Measurements from ENCODE around the gene TTC39B.

Gene TTC39B

GRCh38 chr9:15308511-15308910, 1.5 kb upstream of the TTC39B start:
- Mint-ChIP-seq H3K9me3 (peaks cover 3% of the 10 kb centered on the region), H3K4me3 (peak overlapping the region; percentile 98 to 99 (median 98))

GRCh38 chr9:15307523-15307841, 466 bp upstream of the TTC39B start:
- peaks cover 4% of the 10 kb centered on the region for H3K36me3 Mint-ChIP-seq (ENCODE audit: low read depth)
- TF ChIP-seq CTCF (IDR thresholded peaks at IDR 0.05; ENCODE audit: unreplicated experiment in 3 of 3), result no peak
- peaks cover 2% of the 10 kb centered on the region for H3K9me3 Mint-ChIP-seq
- H3K27ac Mint-ChIP-seq, result peak overlapping the region in 1 of 3 experiments; percentile 59
- no peaks in the 10 kb centered on the region for H3K27me3 Mint-ChIP-seq (ENCODE audit: low read depth)
- H3K4me3 Mint-ChIP-seq, result peak overlapping the region; percentile 98 to 99 (median 98)
- peaks cover 14% of the 10 kb centered on the region for H3K4me1 Mint-ChIP-seq

More at GRCh38 chr9:15308511-15308910, 1.5 kb upstream of the TTC39B start:
- H3K27me3 Mint-ChIP-seq (ENCODE audit: low read depth), result no peaks in the 10 kb centered on the region
- peaks cover 14% of the 10 kb centered on the region for H3K4me1 Mint-ChIP-seq
- no peak for TF ChIP-seq CTCF (IDR thresholded peaks at IDR 0.05; ENCODE audit: unreplicated experiment in 3 of 3)
- peaks cover 4% of the 10 kb centered on the region for H3K36me3 Mint-ChIP-seq (ENCODE audit: low read depth)
- no peak overlapping the region for H3K27ac Mint-ChIP-seq

GRCh38 chr9:15306068-15306756, 804 bp downstream of the TTC39B start:
- Mint-ChIP-seq H3K9me3 (no peaks in the 10 kb centered on the region), H3K4me3 (peak overlapping the region; percentile 98 to 99 (median 98)), H3K4me1 (peaks cover 14% of the 10 kb centered on the region), H3K36me3 (ENCODE audit: low read depth) (peaks cover 5% of the 10 kb centered on the region), H3K27ac (peak overlapping the region; percentile 38 to 65 (median 64)), H3K27me3 (ENCODE audit: low read depth) (no peaks in the 10 kb centered on the region)
- no peak for TF ChIP-seq CTCF (IDR thresholded peaks at IDR 0.05; ENCODE audit: unreplicated experiment in 3 of 3)

- no peak for TF ChIP-seq CTCF (IDR thresholded peaks at IDR 0.05; ENCODE audit: unreplicated experiment in 3 of 3)
- H3K4me1 Mint-ChIP-seq, result peaks cover 14% of the 10 kb centered on the region
- peak overlapping the region; percentile 98 to 99 (median 98) for H3K4me3 Mint-ChIP-seq
- peaks cover 10% of the 10 kb centered on the region for H3K36me3 Mint-ChIP-seq (ENCODE audit: low read depth)
- H3K27ac Mint-ChIP-seq, result peak overlapping the region; percentile 38 to 65 (median 64)
- no peaks in the 10 kb centered on the region for H3K9me3 Mint-ChIP-seq
- no peaks in the 10 kb centered on the region for H3K27me3 Mint-ChIP-seq (ENCODE audit: low read depth)
Observed at GRCh38 chr9:15305470-15305869, 1.5 kb downstream of the TTC39B start.

GRCh38 chr9:15304632-15305031, 2.4 kb downstream of the TTC39B start:
- H3K9me3 Mint-ChIP-seq, result no peaks in the 10 kb centered on the region
- H3K27ac Mint-ChIP-seq, result no peak overlapping the region
- TF ChIP-seq CTCF (IDR thresholded peaks at IDR 0.05; ENCODE audit: unreplicated experiment in 3 of 3), result no peak
- H3K4me3 Mint-ChIP-seq, result peak overlapping the region; percentile 10 to 57 (median 42)
- H3K4me1 Mint-ChIP-seq, result peaks cover 14% of the 10 kb centered on the region
- H3K27me3 Mint-ChIP-seq (ENCODE audit: low read depth), result no peaks in the 10 kb centered on the region
- H3K36me3 Mint-ChIP-seq (ENCODE audit: low read depth), result peaks cover 16% of the 10 kb centered on the region

- Mint-ChIP-seq H3K27ac (no peak overlapping the region), H3K9me3 (peaks cover 6% of the 10 kb centered on the region), H3K27me3 (ENCODE audit: low read depth) (no peaks in the 10 kb centered on the region), H3K36me3 (ENCODE audit: low read depth) (peaks cover 44% of the 10 kb centered on the region), H3K4me3 (no peak overlapping the region), H3K4me1 (peaks cover 13% of the 10 kb centered on the region)
- TF ChIP-seq CTCF (IDR thresholded peaks at IDR 0.05; ENCODE audit: unreplicated experiment in 3 of 3), result no peak
Observed at GRCh38 chr9:15300218-15300617, 6.8 kb downstream of the TTC39B start.

All from nephron (organoid).